Activated T-cell treated with anti-CD3 and anti-CD28 coated beads, Interleukin-2, amount 50 U/mL, for 72 hours (primary cell): ENCODE measurements around the gene FRMD8. TPM values are rescaled to one million over a fixed set of nuclear protein-coding genes. Genes with fewer than 3 reads are reported as not detected.

Experiments used
- ATAC-seq, 2 donors: fragments of 150-1000 bp; cut with Tn5 transposase; replicated peaks in 1 of 2; 2 replicates each; pipeline ENCODE4 v1.10.0; 2021; ENCODE audit warnings: moderate library complexity in 2 of 2, mild to moderate bottlenecking in 1 of 2
- DNase-seq, 2 donors: peaks; one replicate each; pipeline ENCODE4 v3.0.0; 2021 to 2022; ENCODE audit warnings: mixed read lengths in 1 of 2
- H3K27ac Mint-ChIP-seq: one replicate; pipeline ENCODE4 v1.8.0; 2022; ENCODE audit warnings: mild to moderate bottlenecking, moderate library complexity, mixed read lengths
- H3K27me3 Mint-ChIP-seq: one replicate; pipeline ENCODE4 v1.8.0; 2022; ENCODE audit warnings: low read depth, mixed read lengths
- H3K36me3 Mint-ChIP-seq, 2 donors: one replicate each; pipeline ENCODE4 v1.8.0; 2022; ENCODE audit warnings: mixed read lengths in 2 of 2, mild to moderate bottlenecking in 1 of 2; ENCODE audit not compliant: insufficient read depth in 2 of 2
- H3K4me1 Mint-ChIP-seq: one replicate; pipeline ENCODE4 v1.8.0; 2022; ENCODE audit warnings: low read depth, mixed read lengths
- H3K4me3 Mint-ChIP-seq, 2 donors: one replicate each; pipeline ENCODE4 v1.8.0; 2022; ENCODE audit warnings: mild to moderate bottlenecking in 2 of 2, mixed read lengths in 2 of 2, moderate library complexity in 2 of 2
- H3K9me3 Mint-ChIP-seq, 2 donors: one replicate each; pipeline ENCODE4 v1.8.0; 2022; ENCODE audit warnings: mixed read lengths in 2 of 2
- total RNA-seq, 2 donors: library from RNA; stranded (reverse); gene quantifications; one replicate each; pipeline ENCODE4 v1.2.3, GENCODE V29; 2022

The FRMD8 gene
- total RNA-seq, 2 donors from 2014 or later, result 43.5 to 47.2 TPM

GRCh38 chr11:65390996-65391395, 4.6 kb downstream of the FRMD8 start:
- DNase-seq (no peak), ATAC-seq (no peak)
- Mint-ChIP-seq H3K36me3 (peaks cover 0 to 4% of the 10 kb centered on the region in 2 donors), H3K9me3 (no peaks in the 10 kb centered on the region), H3K27ac (no peak overlapping the region), H3K4me1 (peaks cover 34% of the 10 kb centered on the region), H3K4me3 (no peak overlapping the region), H3K27me3 (no peaks in the 10 kb centered on the region)

- no peak overlapping the region for H3K27ac Mint-ChIP-seq
- no peak overlapping the region for H3K4me3 Mint-ChIP-seq
- DNase-seq (no peak), ATAC-seq (no peak)
- no peaks in the 10 kb centered on the region for H3K27me3 Mint-ChIP-seq
- no peaks in the 10 kb centered on the region for H3K9me3 Mint-ChIP-seq
- H3K36me3 Mint-ChIP-seq, result peaks cover 2 to 4% of the 10 kb centered on the region in 2 donors
- H3K4me1 Mint-ChIP-seq, result peaks cover 26% of the 10 kb centered on the region
Observed at GRCh38 chr11:65392186-65392829, 5.9 kb downstream of the FRMD8 start.

DNA sequence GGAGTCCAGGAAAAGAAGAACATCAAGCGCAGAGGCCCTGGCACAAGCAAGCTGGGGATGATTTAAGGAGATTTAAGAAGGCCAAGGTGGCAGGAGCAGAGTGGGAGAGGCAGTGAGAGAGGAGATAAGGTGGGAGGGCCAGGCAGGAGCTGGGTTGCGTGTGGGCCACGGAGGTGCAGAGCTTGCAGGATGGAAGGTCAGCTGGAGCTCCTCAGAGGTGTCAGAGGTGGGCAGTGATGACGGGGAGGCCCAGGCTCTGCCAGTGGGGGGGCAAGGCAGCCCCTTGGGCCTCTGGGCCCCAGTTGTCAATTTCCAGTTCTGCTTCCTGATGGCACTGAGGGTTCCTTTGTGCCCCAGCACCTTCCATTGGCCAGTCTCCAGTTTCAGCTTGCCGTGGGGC, 6.5 kb downstream of the FRMD8 start:
- Mint-ChIP-seq H3K4me1 (peaks cover 22% of the 10 kb centered on the region), H3K27ac (no peak overlapping the region), H3K9me3 (no peaks in the 10 kb centered on the region), H3K36me3 (peaks cover 3 to 4% of the 10 kb centered on the region in 2 donors), H3K27me3 (no peaks in the 10 kb centered on the region), H3K4me3 (no peak overlapping the region)
- ATAC-seq (no peak), DNase-seq (no peak)

DNA sequence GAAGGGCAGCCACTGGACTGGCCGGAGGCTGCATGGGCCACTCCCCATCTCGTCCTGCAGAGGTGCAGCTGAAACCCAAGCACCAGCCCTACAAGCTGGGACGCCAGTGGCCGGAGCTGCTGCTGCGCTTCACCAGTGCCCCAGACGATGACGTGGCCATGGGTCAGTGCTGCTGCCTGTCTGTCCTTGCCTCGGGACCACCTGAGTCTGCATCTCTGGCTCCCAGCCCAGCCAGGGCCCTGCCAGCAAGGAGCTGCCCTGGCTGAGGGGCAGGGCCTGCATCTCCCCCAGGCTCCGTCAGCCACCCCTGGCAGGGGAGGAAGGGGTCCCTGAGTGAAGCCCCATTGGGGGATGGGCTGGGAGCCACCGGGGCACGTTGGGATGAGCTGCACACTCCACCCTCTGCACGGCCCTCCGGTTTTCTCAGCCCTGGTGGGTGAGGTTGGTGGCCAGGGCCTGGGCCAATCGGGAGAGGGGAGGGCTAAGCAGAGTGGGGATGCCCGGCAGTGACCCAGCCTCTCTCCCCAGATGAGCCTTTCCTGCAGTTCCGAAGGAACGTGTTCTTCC, 7.2 kb downstream of the FRMD8 start:
- Mint-ChIP-seq H3K36me3 (peaks cover 3 to 4% of the 10 kb centered on the region in 2 donors), H3K4me1 (peaks cover 15% of the 10 kb centered on the region), H3K27ac (no peak overlapping the region), H3K9me3 (no peaks in the 10 kb centered on the region), H3K27me3 (no peaks in the 10 kb centered on the region), H3K4me3 (no peak overlapping the region)
- no peak for ATAC-seq
- no peak for DNase-seq

- no peaks in the 10 kb centered on the region for H3K27me3 Mint-ChIP-seq
- peaks cover 10% of the 10 kb centered on the region for H3K4me1 Mint-ChIP-seq
- DNase-seq (no peak), ATAC-seq (no peak)
- peaks cover 3% of the 10 kb centered on the region in 2 donors for H3K36me3 Mint-ChIP-seq
- H3K4me3 Mint-ChIP-seq, result no peak overlapping the region
- H3K9me3 Mint-ChIP-seq, result no peaks in the 10 kb centered on the region
- no peak overlapping the region for H3K27ac Mint-ChIP-seq
Observed at GRCh38 chr11:65394125-65394536, 7.7 kb downstream of the FRMD8 start.

- H3K36me3 Mint-ChIP-seq, result peaks cover 3 to 4% of the 10 kb centered on the region in 2 donors
- H3K4me1 Mint-ChIP-seq, result no peaks in the 10 kb centered on the region
- H3K27me3 Mint-ChIP-seq, result no peaks in the 10 kb centered on the region
- DNase-seq, result no peak
- no peak overlapping the region for H3K27ac Mint-ChIP-seq
- no peak overlapping the region for H3K4me3 Mint-ChIP-seq
- no peaks in the 10 kb centered on the region for H3K9me3 Mint-ChIP-seq
- ATAC-seq, result no peak
Observed at GRCh38 chr11:65395961-65396530, 9.6 kb downstream of the FRMD8 start.

GRCh38 chr11:65396769-65397745, 10.6 kb downstream of the FRMD8 start:
- Mint-ChIP-seq H3K27me3 (no peaks in the 10 kb centered on the region), H3K4me1 (peaks cover under 1% of the 10 kb centered on the region), H3K27ac (no peak overlapping the region), H3K9me3 (no peaks in the 10 kb centered on the region), H3K36me3 (peaks cover 3 to 4% of the 10 kb centered on the region in 2 donors), H3K4me3 (no peak overlapping the region)
- ATAC-seq, result no peak
- DNase-seq, result no peak

GRCh38 chr11:65398362-65398910, 12.0 kb downstream of the FRMD8 start:
- DNase-seq, result no peak
- Mint-ChIP-seq H3K9me3 (no peaks in the 10 kb centered on the region), H3K27me3 (no peaks in the 10 kb centered on the region), H3K4me3 (no peak overlapping the region), H3K4me1 (peaks cover 7% of the 10 kb centered on the region), H3K27ac (no peak overlapping the region), H3K36me3 (peaks cover 3 to 7% of the 10 kb centered on the region in 2 donors)
- no peak for ATAC-seq

- peaks cover 7% of the 10 kb centered on the region for H3K4me1 Mint-ChIP-seq
- H3K4me3 Mint-ChIP-seq, result no peak overlapping the region
- no peaks in the 10 kb centered on the region for H3K27me3 Mint-ChIP-seq
- no peaks in the 10 kb centered on the region for H3K9me3 Mint-ChIP-seq
- ATAC-seq, result no peak
- peaks cover 3 to 7% of the 10 kb centered on the region in 2 donors for H3K36me3 Mint-ChIP-seq
- H3K27ac Mint-ChIP-seq, result no peak overlapping the region
- DNase-seq, result no peak
Observed at GRCh38 chr11:65399249-65399648, 12.8 kb downstream of the FRMD8 start.

DNA sequence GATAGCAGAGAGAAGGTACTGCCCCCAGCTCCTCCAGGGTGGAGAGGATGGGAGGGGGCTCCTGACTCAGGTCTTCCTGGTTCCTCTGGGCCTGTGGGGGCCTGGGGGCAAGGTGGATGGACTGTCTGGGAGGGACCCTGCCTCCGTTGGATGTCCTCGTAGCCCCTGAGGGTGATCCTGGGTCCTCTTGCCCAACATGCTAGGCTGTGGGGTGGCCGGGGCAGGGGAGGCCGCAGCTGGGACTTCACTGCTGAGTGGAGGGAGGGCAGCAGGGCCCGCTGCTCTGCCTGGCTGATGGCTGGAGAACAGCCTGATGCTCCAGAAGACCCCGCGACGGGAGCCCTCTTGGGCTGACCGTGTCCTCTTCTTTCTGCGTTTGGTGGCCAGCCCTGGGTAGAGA, 13.4 kb downstream of the FRMD8 start:
- H3K9me3 Mint-ChIP-seq, result no peaks in the 10 kb centered on the region
- no peaks in the 10 kb centered on the region for H3K27me3 Mint-ChIP-seq
- peaks cover 3 to 7% of the 10 kb centered on the region in 2 donors for H3K36me3 Mint-ChIP-seq
- ATAC-seq, result no peak
- no peak for DNase-seq
- no peak overlapping the region for H3K27ac Mint-ChIP-seq
- H3K4me1 Mint-ChIP-seq, result peaks cover 7% of the 10 kb centered on the region
- no peak overlapping the region for H3K4me3 Mint-ChIP-seq

DNA sequence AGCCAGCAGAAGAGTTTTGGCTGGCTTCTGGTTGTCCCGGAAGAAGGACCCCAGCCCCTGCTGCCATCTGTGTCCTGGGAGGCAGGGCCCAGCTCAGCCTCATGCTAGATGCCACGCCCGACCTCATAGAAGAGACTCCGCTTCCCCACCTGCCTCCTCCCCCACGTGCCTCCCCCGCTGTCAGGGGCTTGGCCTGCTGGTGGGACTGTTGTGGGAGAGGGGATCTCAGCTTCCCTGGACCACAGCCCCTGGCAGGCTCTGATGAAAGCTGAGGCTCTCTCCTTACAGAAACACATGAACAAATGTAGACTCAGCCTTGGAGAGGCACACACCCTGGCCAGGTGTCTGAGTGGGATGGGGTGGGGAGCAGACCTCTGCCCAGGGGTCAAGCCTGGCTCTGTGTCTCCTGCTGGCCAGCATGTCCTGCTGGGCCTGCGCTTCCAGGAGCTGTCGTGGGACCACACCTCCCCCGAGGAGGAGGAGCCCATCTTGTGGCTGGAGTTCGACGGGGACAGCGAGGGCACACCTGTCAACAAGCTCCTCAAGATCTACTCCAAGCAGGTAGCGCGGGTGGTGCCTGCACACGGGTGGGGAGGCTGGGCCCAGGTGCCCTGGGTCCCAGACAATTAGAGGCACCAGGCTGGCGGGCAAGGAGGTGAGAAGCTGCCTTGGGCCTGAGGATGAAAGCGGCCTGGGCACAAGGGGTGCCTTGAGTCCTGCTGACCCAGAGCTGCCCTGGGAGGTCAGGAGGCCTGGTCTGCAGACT, 14.1 kb downstream of the FRMD8 start:
- no peak overlapping the region for H3K4me3 Mint-ChIP-seq
- peaks cover 7% of the 10 kb centered on the region for H3K4me1 Mint-ChIP-seq
- no peaks in the 10 kb centered on the region for H3K9me3 Mint-ChIP-seq
- H3K36me3 Mint-ChIP-seq, result peaks cover 3 to 10% of the 10 kb centered on the region in 2 donors
- ATAC-seq (no peak), DNase-seq (no peak)
- H3K27ac Mint-ChIP-seq, result no peak overlapping the region
- no peaks in the 10 kb centered on the region for H3K27me3 Mint-ChIP-seq

DNA sequence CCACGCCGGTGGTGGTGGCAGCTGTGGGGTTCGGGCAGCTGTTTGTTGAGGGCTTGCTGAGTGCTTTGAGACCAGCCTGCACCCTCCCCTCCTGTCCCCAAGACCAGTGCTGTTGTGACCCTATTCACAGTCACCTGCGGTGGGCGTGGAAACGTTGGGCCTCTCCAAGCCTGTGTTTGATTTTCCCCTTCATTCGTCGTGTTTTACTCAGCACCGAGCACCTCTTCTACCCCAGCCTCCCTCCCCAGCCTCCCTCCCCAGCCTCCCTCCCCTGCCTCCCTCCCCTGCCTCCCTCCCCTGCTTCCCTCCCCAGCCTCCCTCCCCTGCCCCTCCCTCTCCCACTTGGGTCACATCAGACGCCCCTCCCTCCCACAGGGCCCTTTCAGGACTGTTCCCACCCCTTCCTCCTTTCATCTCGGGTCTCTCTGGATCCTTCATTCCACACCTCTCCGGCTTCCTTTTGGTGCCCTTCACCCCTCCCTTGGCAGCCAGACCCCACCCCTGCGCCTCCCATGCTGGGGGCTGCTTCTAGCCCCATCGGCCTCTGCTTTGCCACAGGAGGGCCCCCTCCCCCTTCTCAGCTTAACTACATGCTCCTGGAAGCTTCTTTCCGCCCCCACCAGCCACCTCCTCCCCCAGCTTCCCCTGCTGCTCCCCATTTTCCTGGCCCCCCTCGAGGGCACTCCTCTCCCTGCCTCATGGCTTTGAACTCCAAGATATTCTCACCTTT, 14.8 kb downstream of the FRMD8 start:
- H3K27ac Mint-ChIP-seq, result no peak overlapping the region
- DNase-seq, result no peak
- H3K4me3 Mint-ChIP-seq, result no peak overlapping the region
- no peak for ATAC-seq
- H3K9me3 Mint-ChIP-seq, result no peaks in the 10 kb centered on the region
- peaks cover 7% of the 10 kb centered on the region for H3K4me1 Mint-ChIP-seq
- no peaks in the 10 kb centered on the region for H3K27me3 Mint-ChIP-seq
- peaks cover 3 to 10% of the 10 kb centered on the region in 2 donors for H3K36me3 Mint-ChIP-seq
